Measurements from ENCODE around the gene CHMP4B.

The CHMP4B gene

GRCh38 chr20:33810885-33811775 is at the start of gene CHMP4B:
Gene CHMP4B, plus strand, starts transcription at chr20:33811348. Its CDS starts 121 bp downstream, at chr20:33811469.
- DNase-seq = peak; percentile 98

- no peak for DNase-seq
These were observed 49.4 kb upstream of the CHMP4B start for GRCh38 chr20:33761698-33762250.

GRCh38 chr20:33765099-33765498 is 46.0 kb upstream of the CHMP4B start:
- no peak for DNase-seq

GRCh38 chr20:33765592-33765991 is 45.6 kb upstream of the CHMP4B start:
- no peak for DNase-seq

GRCh38 chr20:33766686-33767085 is 44.5 kb upstream of the CHMP4B start:
- DNase-seq = no peak

- no peak for DNase-seq
These were observed 43.4 kb upstream of the CHMP4B start for GRCh38 chr20:33767777-33768138.

GRCh38 chr20:33769043-33769442 is 42.1 kb upstream of the CHMP4B start:
- DNase-seq = no peak

- no peak for DNase-seq
These were observed 41.1 kb upstream of the CHMP4B start for GRCh38 chr20:33770005-33770404.

- DNase-seq = no peak
These were observed 39.2 kb upstream of the CHMP4B start for GRCh38 chr20:33771938-33772337.

GRCh38 chr20:33772439-33772838 is 38.7 kb upstream of the CHMP4B start:
- no peak for DNase-seq

- peak in 1 of 2 donors; percentile 10 for DNase-seq
These were observed 37.6 kb upstream of the CHMP4B start for GRCh38 chr20:33773412-33774089.

- no peak for DNase-seq
These were observed 33.3 kb upstream of the CHMP4B start for GRCh38 chr20:33777816-33778215.

GRCh38 chr20:33781133-33781532 is 30.0 kb upstream of the CHMP4B start:
- no peak for DNase-seq

- no peak for DNase-seq
These were observed 29.2 kb upstream of the CHMP4B start for GRCh38 chr20:33781945-33782344.

GRCh38 chr20:33783256-33783655 is 27.9 kb upstream of the CHMP4B start:
- DNase-seq = no peak

GRCh38 chr20:33783818-33784217 is 27.3 kb upstream of the CHMP4B start:
- DNase-seq = no peak

GRCh38 chr20:33784225-33784624 is 26.9 kb upstream of the CHMP4B start:
- no peak for DNase-seq

GRCh38 chr20:33785503-33785902 is 25.6 kb upstream of the CHMP4B start:
- DNase-seq = no peak

- DNase-seq = no peak
These were observed 23.8 kb upstream of the CHMP4B start for GRCh38 chr20:33787253-33787891.

- DNase-seq = no peak
These were observed 22.6 kb upstream of the CHMP4B start for GRCh38 chr20:33788351-33789049.

GRCh38 chr20:33789109-33789857 is 21.9 kb upstream of the CHMP4B start:
- DNase-seq = no peak

GRCh38 chr20:33789858-33790182 is 21.3 kb upstream of the CHMP4B start:
- no peak for DNase-seq

Data from stimulated activated CD4-positive, alpha-beta T cell treated with anti-CD3 and anti-CD28 coated beads, Interleukin-2, amount 100 ng/mL, for 24 hours (primary cell).